GM23338 (cell line): ENCODE data around the gene CIT. TPM values are rescaled to one million over a fixed set of nuclear protein-coding genes. Genes with fewer than 3 reads are reported as not detected.

Source experiments
- ATAC-seq: fragments of 200-7000 bp; cut with Tn5 transposase; 3 replicates; pipeline ENCODE4 v1.9.1; 2020
- DNase-seq: peaks from one replicate; pipeline ENCODE4 v3.0.0-alpha.2; 2015; ENCODE audit warnings: low spot score
- H2AFZ ChIP-seq: fragments of 200-600 bp; sonication (generic); 2 replicates; pipeline ENCODE4 v1.8.0; 2016; ENCODE audit warnings: antibody characterized with exemption, mild to moderate bottlenecking, moderate library complexity
- H3F3A ChIP-seq: fragments of 200-600 bp; sonication (generic); replicated peaks from 2 replicates; pipeline ENCODE4 v1.8.0; 2017; ENCODE audit warnings: antibody characterized with exemption, mixed run types, low read depth
- H3K27ac ChIP-seq: fragments of 200-600 bp; sonication (generic); 2 replicates; pipeline ENCODE4 v1.6.1; 2016; ENCODE audit warnings: low read depth
- H3K27me3 ChIP-seq: fragments of 200-600 bp; sonication (generic); 2 replicates; pipeline ENCODE4 v1.8.0; 2016; ENCODE audit warnings: mild to moderate bottlenecking, mixed run types, moderate library complexity; ENCODE audit not compliant: insufficient read depth
- H3K36me3 ChIP-seq: fragments of 200-600 bp; sonication (generic); 2 replicates; pipeline ENCODE4 v1.8.0; 2016; ENCODE audit warnings: mild to moderate bottlenecking; ENCODE audit not compliant: insufficient read depth
- H3K4me1 ChIP-seq: fragments of 200-600 bp; sonication (generic); 2 replicates; pipeline ENCODE4 v1.8.0; 2016; ENCODE audit warnings: mild to moderate bottlenecking, moderate library complexity; ENCODE audit not compliant: insufficient read depth
- H3K4me2 ChIP-seq: fragments of 200-600 bp; sonication (generic); 2 replicates; pipeline ENCODE4 v1.7.1; 2017; ENCODE audit warnings: mixed run types
- H3K4me3 ChIP-seq: fragments of 200-600 bp; sonication (generic); 2 replicates; pipeline ENCODE4 v1.6.1; 2016; ENCODE audit warnings: mixed run types
- H3K79me2 ChIP-seq: fragments of 200-600 bp; sonication (generic); replicated peaks from 2 replicates; pipeline ENCODE4 v1.8.0; 2017; ENCODE audit warnings: mild to moderate bottlenecking; ENCODE audit not compliant: insufficient read depth
- H3K9me2 ChIP-seq: fragments of 200-600 bp; sonication (generic); 2 replicates; pipeline ENCODE4 v1.8.0; 2017; ENCODE audit not compliant: insufficient read depth
- H4K20me1 ChIP-seq: fragments of 200-600 bp; sonication (generic); replicated peaks from 2 replicates; pipeline ENCODE4 v1.8.0; 2017; ENCODE audit warnings: mild to moderate bottlenecking; ENCODE audit not compliant: insufficient read depth
- H3K27ac Mint-ChIP-seq: 2 replicates; pipeline ENCODE4 v1.8.0; 2020; ENCODE audit warnings: inconsistent platforms, mild to moderate bottlenecking, moderate library complexity, mixed read lengths
- H3K27me3 Mint-ChIP-seq: 3 replicates; pipeline ENCODE4 v1.8.0; 2022; ENCODE audit warnings: low read depth, mild to moderate bottlenecking, moderate library complexity, mixed read lengths, inconsistent platforms; ENCODE audit not compliant: insufficient read depth, poor library complexity
- H3K36me3 Mint-ChIP-seq: 3 replicates; pipeline ENCODE4 v1.8.0; 2021; ENCODE audit warnings: low read depth, mild to moderate bottlenecking, inconsistent platforms, moderate library complexity, mixed read lengths
- H3K4me1 Mint-ChIP-seq: 3 replicates; pipeline ENCODE4 v1.8.0; 2020; ENCODE audit warnings: mild to moderate bottlenecking, inconsistent platforms, mixed read lengths
- H3K4me3 Mint-ChIP-seq: 3 replicates; pipeline ENCODE4 v1.8.0; 2021; ENCODE audit warnings: moderate library complexity, mild to moderate bottlenecking, inconsistent platforms, mixed read lengths
- H3K9me3 Mint-ChIP-seq: 3 replicates; pipeline ENCODE4 v1.8.0; 2020; ENCODE audit warnings: moderate library complexity, mild to moderate bottlenecking, inconsistent platforms, mixed read lengths
- CREB1 ChIP-seq: fragments of 250-450 bp; sonication (Bioruptor Pico); IDR thresholded peaks from 2 replicates; pipeline ENCODE4 v1.5.0; 2020; ENCODE audit warnings: low read depth, mild to moderate bottlenecking, moderate library complexity
- CTCF ChIP-seq, 2 experiments: fragments of 200-600 bp in 1 of 2; sonication (generic) in 1 of 2; conservative IDR thresholded peaks; 2 replicates each; pipeline versions ENCODE4 v1.5.1 to v1.6.1; 2016 to 2017; ENCODE audit warnings: antibody characterized with exemption in 2 of 2, low read depth in 2 of 2, mild to moderate bottlenecking in 2 of 2, moderate library complexity in 1 of 2
- ETS1 ChIP-seq: IDR thresholded peaks from 2 replicates; pipeline ENCODE4 v1.6.1; 2016; ENCODE audit warnings: antibody characterized with exemption
- EZH2 ChIP-seq: fragments of 200-600 bp; sonication (generic); IDR thresholded peaks from one replicate; pipeline ENCODE4 v1.8.0; 2017; ENCODE audit warnings: antibody characterized with exemption, mild to moderate bottlenecking, low read depth; ENCODE audit not compliant: unreplicated experiment
- EZH2phosphoT487 ChIP-seq: fragments of 200-600 bp; sonication (generic); IDR thresholded peaks from one replicate; pipeline ENCODE4 v1.8.1; 2018; ENCODE audit warnings: antibody characterized with exemption; ENCODE audit not compliant: unreplicated experiment
- JUNB ChIP-seq: IDR thresholded peaks from one replicate; pipeline ENCODE4 v1.6.1; 2016; ENCODE audit warnings: antibody characterized with exemption; ENCODE audit not compliant: unreplicated experiment
- NANOG ChIP-seq: IDR thresholded peaks from 2 replicates; pipeline ENCODE4 v1.6.1; 2016; ENCODE audit warnings: antibody characterized with exemption, borderline replicate concordance
- POLR2AphosphoS5 ChIP-seq: IDR thresholded peaks from 2 replicates; pipeline ENCODE4 v1.6.1; 2016; ENCODE audit warnings: antibody characterized with exemption, low read depth
- REST ChIP-seq: IDR thresholded peaks from one replicate; pipeline ENCODE4 v1.6.1; 2018; ENCODE audit warnings: antibody characterized with exemption; ENCODE audit not compliant: unreplicated experiment
- STAT1 ChIP-seq: IDR thresholded peaks from one replicate; pipeline ENCODE4 v1.6.1; 2016; ENCODE audit warnings: antibody characterized with exemption; ENCODE audit not compliant: unreplicated experiment
- ZNF114 ChIP-seq: fragments of 250-450 bp; sonication (Bioruptor Pico); IDR thresholded peaks from 2 replicates; pipeline ENCODE4 v1.5.0; 2020; ENCODE audit warnings: mild to moderate bottlenecking, moderate library complexity
- ZNF331 ChIP-seq: fragments of 250-450 bp; sonication (Bioruptor Pico); IDR thresholded peaks from 2 replicates; pipeline ENCODE4 v1.5.0; 2020; ENCODE audit warnings: low read depth, mild to moderate bottlenecking, moderate library complexity
- ZNF462 ChIP-seq: fragments of 250-450 bp; sonication (Bioruptor Pico); IDR thresholded peaks from 2 replicates; pipeline ENCODE4 v1.5.0; 2020; ENCODE audit warnings: mild to moderate bottlenecking, moderate library complexity
- polyA plus RNA-seq: library from polyadenylated mRNA; unstranded; fragments of >200 nt; fragmentation: Nextera tagmentation; extraction: Ambion mirVana; gene quantifications from 2 replicates; pipeline ENCODE4 v1.2.1, GENCODE V29; 2016
- total RNA-seq: library from RNA; depleted of rRNA; stranded (reverse); fragments of >200 nt; shearing (Covaris generic); gene quantifications from 2 replicates; pipeline ENCODE4 v1.2.3, GENCODE V29; 2014

Gene CIT
- total and polyA plus RNA-seq, 2 experiments from 2014 or later, result 9.7 to 47.8 TPM

GRCh38 chr12:119915894-119916510 lies 38.9 kb upstream of the CIT start:
- H3K4me1 ChIP-seq, result no peaks in the 10 kb centered on the region
- no peaks in the 10 kb centered on the region for H3K36me3 ChIP-seq
- peaks cover 18% of the 10 kb centered on the region for H3K9me3 Mint-ChIP-seq
- H3K27ac Mint-ChIP-seq, result no peak overlapping the region
- ATAC-seq (no peak), DNase-seq (no peak)
- no peak overlapping the region for H3K4me3 Mint-ChIP-seq
- peaks cover 4% of the 10 kb centered on the region; the same call in 2 of the 3 replicates for H3K36me3 Mint-ChIP-seq
- no peaks in the 10 kb centered on the region for H4K20me1 ChIP-seq
- H2AFZ ChIP-seq, result no peak overlapping the region
- no peaks in the 10 kb centered on the region for H3K79me2 ChIP-seq
- H3K4me2 ChIP-seq, result no peak overlapping the region
- no peak for TF ChIP-seq ETS1
- TF ChIP-seq JUNB, result no peak
- no peak for TF ChIP-seq CTCF (conservative IDR thresholded peaks at IDR 0.05; ENCODE audit: low read depth in 2 of 2)
- no peak for TF ChIP-seq POLR2AphosphoS5
- no peak for TF ChIP-seq EZH2
- TF ChIP-seq CREB1 (CRISPR knock-in tag), result no peak
- no peak for TF ChIP-seq ZNF462 (CRISPR knock-in tag)
- no peak for TF ChIP-seq NANOG
- no peak for TF ChIP-seq EZH2phosphoT487
- TF ChIP-seq REST, result no peak
- no peak for TF ChIP-seq ZNF331
- TF ChIP-seq STAT1, result no peak
- no peak for TF ChIP-seq ZNF114 (CRISPR knock-in tag)
- H3K27me3 Mint-ChIP-seq, result peaks cover 8% of the 10 kb centered on the region
- no peak overlapping the region for H3K27ac ChIP-seq
- no peaks in the 10 kb centered on the region for H3F3A ChIP-seq
- H3K4me1 Mint-ChIP-seq, result 0 out of 3 replicates have a peak, but pooled peaks cover 3% of the 10 kb centered on the region
- H3K4me3 ChIP-seq, result no peak overlapping the region
- no peaks in the 10 kb centered on the region for H3K9me2 ChIP-seq
- H3K27me3 ChIP-seq, result no peaks in the 10 kb centered on the region
